ENCODE data around the gene TMEM168. TPM values are rescaled to one million over a fixed set of nuclear protein-coding genes. Genes with fewer than 3 reads are reported as not detected.

TMEM168 gene
- total RNA-seq, 1 donor = 14.2 TPM

- Histone ChIP-seq H3K27me3 (ENCODE audit: insufficient read depth, low read length) (no peaks in the 10 kb centered on the region), H3K4me1 (ENCODE audit: insufficient read depth, low read length) (peaks cover 14% of the 10 kb centered on the region), H3K9me3 (ENCODE audit: low read depth, low read length) (no peaks in the 10 kb centered on the region), H3K4me3 (ENCODE audit: low read length) (no peak overlapping the region)
Measured at GRCh38 chr7:112791465-112792168, 1.4 kb upstream of the TMEM168 start.

- peak overlapping the region; percentile 88 for H3K4me3 ChIP-seq (ENCODE audit: low read length)
- H3K4me1 ChIP-seq (ENCODE audit: insufficient read depth, low read length) = peaks cover 14% of the 10 kb centered on the region
- H3K9me3 ChIP-seq (ENCODE audit: low read depth, low read length) = no peaks in the 10 kb centered on the region
- no peaks in the 10 kb centered on the region for H3K27me3 ChIP-seq (ENCODE audit: insufficient read depth, low read length)
Measured at GRCh38 chr7:112790586-112791003, 402 bp upstream of the TMEM168 start.

- no peaks in the 10 kb centered on the region for H3K9me3 ChIP-seq (ENCODE audit: low read depth, low read length)
- no peaks in the 10 kb centered on the region for H3K27me3 ChIP-seq (ENCODE audit: insufficient read depth, low read length)
- peaks cover 14% of the 10 kb centered on the region for H3K4me1 ChIP-seq (ENCODE audit: insufficient read depth, low read length)
- peak overlapping the region; percentile 88 for H3K4me3 ChIP-seq (ENCODE audit: low read length)
Measured at GRCh38 chr7:112789453-112789816, 758 bp downstream of the TMEM168 start.

GRCh38 chr7:112788778-112789343 is 1.3 kb downstream of the TMEM168 start:
- Histone ChIP-seq H3K9me3 (ENCODE audit: low read depth, low read length) (no peaks in the 10 kb centered on the region), H3K27me3 (ENCODE audit: insufficient read depth, low read length) (no peaks in the 10 kb centered on the region), H3K4me3 (ENCODE audit: low read length) (no peak overlapping the region), H3K4me1 (ENCODE audit: insufficient read depth, low read length) (peaks cover 14% of the 10 kb centered on the region)

- Histone ChIP-seq H3K27me3 (ENCODE audit: insufficient read depth, low read length) (no peaks in the 10 kb centered on the region), H3K9me3 (ENCODE audit: low read depth, low read length) (no peaks in the 10 kb centered on the region), H3K4me1 (ENCODE audit: insufficient read depth, low read length) (peaks cover 10% of the 10 kb centered on the region), H3K4me3 (ENCODE audit: low read length) (no peak overlapping the region)
Measured at GRCh38 chr7:112784603-112785002, 5.6 kb downstream of the TMEM168 start.

GRCh38 chr7:112782498-112782897 is 7.7 kb downstream of the TMEM168 start:
- no peaks in the 10 kb centered on the region for H3K27me3 ChIP-seq (ENCODE audit: insufficient read depth, low read length)
- H3K4me1 ChIP-seq (ENCODE audit: insufficient read depth, low read length) = no peaks in the 10 kb centered on the region

GRCh38 chr7:112781558-112781957 is 8.6 kb downstream of the TMEM168 start:
- Histone ChIP-seq H3K27me3 (ENCODE audit: insufficient read depth, low read length) (no peaks in the 10 kb centered on the region), H3K4me1 (ENCODE audit: insufficient read depth, low read length) (no peaks in the 10 kb centered on the region), H3K4me3 (ENCODE audit: low read length) (no peak overlapping the region), H3K9me3 (ENCODE audit: low read depth, low read length) (no peaks in the 10 kb centered on the region)

More at GRCh38 chr7:112782498-112782897, 7.7 kb downstream of the TMEM168 start:
- H3K4me3 ChIP-seq (ENCODE audit: low read length) = no peak overlapping the region
- no peaks in the 10 kb centered on the region for H3K9me3 ChIP-seq (ENCODE audit: low read depth, low read length)

- H3K27me3 ChIP-seq (ENCODE audit: insufficient read depth, low read length) = no peaks in the 10 kb centered on the region
- no peak overlapping the region for H3K4me3 ChIP-seq (ENCODE audit: low read length)
- no peaks in the 10 kb centered on the region for H3K4me1 ChIP-seq (ENCODE audit: insufficient read depth, low read length)
- no peaks in the 10 kb centered on the region for H3K9me3 ChIP-seq (ENCODE audit: low read depth, low read length)
Measured at GRCh38 chr7:112781110-112781509, 9.1 kb downstream of the TMEM168 start.

- no peaks in the 10 kb centered on the region for H3K9me3 ChIP-seq (ENCODE audit: low read depth, low read length)
- H3K27me3 ChIP-seq (ENCODE audit: insufficient read depth, low read length) = no peaks in the 10 kb centered on the region
- H3K4me1 ChIP-seq (ENCODE audit: insufficient read depth, low read length) = no peaks in the 10 kb centered on the region
- no peak overlapping the region for H3K4me3 ChIP-seq (ENCODE audit: low read length)
Measured at GRCh38 chr7:112779667-112780066, 10.5 kb downstream of the TMEM168 start.

GRCh38 chr7:112777406-112777805 is 12.8 kb downstream of the TMEM168 start:
- H3K27me3 ChIP-seq (ENCODE audit: insufficient read depth, low read length) = no peaks in the 10 kb centered on the region
- no peak overlapping the region for H3K4me3 ChIP-seq (ENCODE audit: low read length)
- no peaks in the 10 kb centered on the region for H3K4me1 ChIP-seq (ENCODE audit: insufficient read depth, low read length)
- H3K9me3 ChIP-seq (ENCODE audit: low read depth, low read length) = no peaks in the 10 kb centered on the region

GRCh38 chr7:112771166-112771565 is 19.0 kb downstream of the TMEM168 start:
- H3K27me3 ChIP-seq (ENCODE audit: insufficient read depth, low read length) = no peaks in the 10 kb centered on the region
- no peaks in the 10 kb centered on the region for H3K9me3 ChIP-seq (ENCODE audit: low read depth, low read length)
- H3K4me3 ChIP-seq (ENCODE audit: low read length) = no peak overlapping the region
- H3K4me1 ChIP-seq (ENCODE audit: insufficient read depth, low read length) = no peaks in the 10 kb centered on the region

- Histone ChIP-seq H3K9me3 (ENCODE audit: low read depth, low read length) (no peaks in the 10 kb centered on the region), H3K4me3 (ENCODE audit: low read length) (no peak overlapping the region), H3K27me3 (ENCODE audit: insufficient read depth, low read length) (no peaks in the 10 kb centered on the region), H3K4me1 (ENCODE audit: insufficient read depth, low read length) (no peaks in the 10 kb centered on the region)
Measured at GRCh38 chr7:112770051-112770450, 20.1 kb downstream of the TMEM168 start.

- Histone ChIP-seq H3K4me3 (ENCODE audit: low read length) (no peak overlapping the region), H3K9me3 (ENCODE audit: low read depth, low read length) (no peaks in the 10 kb centered on the region), H3K27me3 (ENCODE audit: insufficient read depth, low read length) (no peaks in the 10 kb centered on the region), H3K4me1 (ENCODE audit: insufficient read depth, low read length) (no peaks in the 10 kb centered on the region)
Measured at GRCh38 chr7:112765105-112765504, 25.1 kb downstream of the TMEM168 start.

GRCh38 chr7:112763996-112764395 is 26.2 kb downstream of the TMEM168 start:
- no peak overlapping the region for H3K4me3 ChIP-seq (ENCODE audit: low read length)
- H3K4me1 ChIP-seq (ENCODE audit: insufficient read depth, low read length) = no peaks in the 10 kb centered on the region
- H3K27me3 ChIP-seq (ENCODE audit: insufficient read depth, low read length) = no peaks in the 10 kb centered on the region
- no peaks in the 10 kb centered on the region for H3K9me3 ChIP-seq (ENCODE audit: low read depth, low read length)

- no peaks in the 10 kb centered on the region for H3K27me3 ChIP-seq (ENCODE audit: insufficient read depth, low read length)
Measured at GRCh38 chr7:112763298-112763697, 26.9 kb downstream of the TMEM168 start.

GRCh38 chr7:112759905-112760304 is 30.3 kb downstream of the TMEM168 start:
- Histone ChIP-seq H3K9me3 (ENCODE audit: low read depth, low read length) (no peaks in the 10 kb centered on the region), H3K27me3 (ENCODE audit: insufficient read depth, low read length) (no peaks in the 10 kb centered on the region), H3K4me3 (ENCODE audit: low read length) (no peak overlapping the region), H3K4me1 (ENCODE audit: insufficient read depth, low read length) (no peaks in the 10 kb centered on the region)

More at GRCh38 chr7:112763298-112763697, 26.9 kb downstream of the TMEM168 start:
- Histone ChIP-seq H3K4me1 (ENCODE audit: insufficient read depth, low read length) (no peaks in the 10 kb centered on the region), H3K9me3 (ENCODE audit: low read depth, low read length) (no peaks in the 10 kb centered on the region), H3K4me3 (ENCODE audit: low read length) (no peak overlapping the region)

Data from mononuclear cell (primary cell).